Liver (tissue), 9 donors: ENCODE data around the gene FIBCD1. TPM values are rescaled to one million over a fixed set of nuclear protein-coding genes. Genes with fewer than 3 reads are reported as not detected.
"Not testable (repeated sequence)": the region's sequence is repeated elsewhere in the genome, so short reads cannot be mapped to it uniquely, and the experiment has no call there.

Experiments used
- DNase-seq: peaks from one replicate; pipeline ENCODE4 v3.0.0-alpha.2; 2017; ENCODE audit warnings: low spot score
- H3K27ac ChIP-seq, 2 donors: one replicate each; pipeline ENCODE4 v1.7.0; 2013; ENCODE audit warnings: inconsistent platforms in 2 of 2, low read length in 2 of 2, control low read depth in 1 of 2, low read depth in 1 of 2, mild to moderate bottlenecking in 1 of 2
- H3K27me3 ChIP-seq, 4 donors: one replicate each; pipeline versions ENCODE4 v1.6.1 to v1.7.0; 2013; ENCODE audit warnings: low read length in 3 of 4, inconsistent platforms in 1 of 4, mild to moderate bottlenecking in 1 of 4, moderate library complexity in 1 of 4; ENCODE audit not compliant: control insufficient read depth in 4 of 4, insufficient read depth in 4 of 4
- H3K36me3 ChIP-seq, 4 donors: one replicate each; pipeline versions ENCODE4 v1.6.1 to v1.7.0; 2013; ENCODE audit warnings: low read length in 3 of 4, mild to moderate bottlenecking in 3 of 4, low read depth in 1 of 4, moderate library complexity in 1 of 4; ENCODE audit not compliant: control insufficient read depth in 4 of 4, insufficient read depth in 3 of 4
- H3K4me1 ChIP-seq, 4 donors: one replicate each; pipeline versions ENCODE4 v1.6.1 to v1.7.0; 2013; ENCODE audit warnings: low read length in 3 of 4, mild to moderate bottlenecking in 3 of 4, moderate library complexity in 1 of 4; ENCODE audit not compliant: control insufficient read depth in 4 of 4, insufficient read depth in 4 of 4
- H3K4me3 ChIP-seq, 3 donors: one replicate each; pipeline versions ENCODE4 v1.6.1 to v1.7.0; 2013; ENCODE audit warnings: low read length in 3 of 3, control low read depth in 1 of 3, low read depth in 1 of 3, mild to moderate bottlenecking in 1 of 3
- H3K9ac ChIP-seq, 2 donors: one replicate each; pipeline ENCODE4 v1.7.0; 2013; ENCODE audit warnings: low read length in 2 of 2, mild to moderate bottlenecking in 2 of 2, moderate library complexity in 2 of 2, control low read depth in 1 of 2, low read depth in 1 of 2
- H3K9me3 ChIP-seq, 4 donors: one replicate each; pipeline versions ENCODE4 v1.6.1 to v1.7.0; 2013; ENCODE audit warnings: low read length in 3 of 4; ENCODE audit not compliant: control insufficient read depth in 4 of 4
- EGR1 ChIP-seq, 2 donors: IDR thresholded peaks; 2 replicates each; pipeline ENCODE4 v1.6.1; 2016 to 2018; ENCODE audit warnings: antibody characterized with exemption in 2 of 2, low read depth in 2 of 2
- FOXA1 ChIP-seq: IDR thresholded peaks from 2 replicates; pipeline ENCODE4 v1.6.1; 2016; ENCODE audit warnings: antibody characterized with exemption
- FOXA2 ChIP-seq: IDR thresholded peaks from 2 replicates; pipeline ENCODE4 v1.6.1; 2016; ENCODE audit warnings: antibody characterized with exemption
- GABPA ChIP-seq, 2 donors: IDR thresholded peaks in 1 of 2; conservative IDR thresholded peaks in 1 of 2; 2 replicates each; pipeline ENCODE4 v1.6.1; 2016; ENCODE audit warnings: antibody characterized with exemption in 2 of 2, mild to moderate bottlenecking in 1 of 2, moderate library complexity in 1 of 2
- HNF4A ChIP-seq, 2 donors: conservative IDR thresholded peaks; 2 replicates each; pipeline ENCODE4 v1.6.1; 2016; ENCODE audit warnings: antibody characterized with exemption in 2 of 2, mild to moderate bottlenecking in 2 of 2
- HNF4G ChIP-seq: IDR thresholded peaks from 2 replicates; pipeline ENCODE4 v1.6.1; 2016; ENCODE audit warnings: antibody characterized with exemption
- JUND ChIP-seq, 2 donors: IDR thresholded peaks; 2 replicates each; pipeline ENCODE4 v1.6.1; 2016; ENCODE audit warnings: antibody characterized with exemption in 2 of 2
- RAD21 ChIP-seq, 2 donors: IDR thresholded peaks; 2 replicates each; pipeline ENCODE4 v1.6.1; 2016; ENCODE audit warnings: antibody characterized with exemption in 2 of 2, mild to moderate bottlenecking in 2 of 2
- RXRA ChIP-seq, 2 donors: IDR thresholded peaks; 2 replicates each; pipeline ENCODE4 v1.6.1; 2017 to 2018; ENCODE audit warnings: antibody characterized with exemption in 2 of 2, mild to moderate bottlenecking in 1 of 2
- SP1 ChIP-seq: IDR thresholded peaks from 2 replicates; pipeline ENCODE4 v1.6.1; 2018; ENCODE audit warnings: antibody characterized with exemption, mild to moderate bottlenecking
- TAF1 ChIP-seq: conservative IDR thresholded peaks from 2 replicates; pipeline ENCODE4 v1.6.1; 2016; ENCODE audit warnings: antibody characterized with exemption, mild to moderate bottlenecking
- WGBS: extraction: QIAGEN DNeasy Blood & Tissue Kit; methylation state at CpG from one replicate; pipeline ENCODE4 v1.1.7; 2013; 5-methylcytosine and 5-hydroxymethylcytosine counted together
- polyA plus RNA-seq, 2 donors: library from polyadenylated mRNA; stranded (reverse) in 1 of 2; unstranded in 1 of 2; fragments of 200-250 nt in 1 of 2; fragments of >200 nt in 1 of 2; fragmentation: Nextera tagmentation in 1 of 2; extraction: Ambion mirVana in 1 of 2; gene quantifications; one replicate each; pipeline versions ENCODE4 v1.2.1 to v1.2.3, GENCODE V29; 2013 to 2015
- total RNA-seq, 2 donors: library from RNA; depleted of rRNA; stranded (reverse); fragments of >200 nt; gene quantifications; one replicate each; pipeline ENCODE4 v1.2.3, GENCODE V29; 2014
- TF ChIP-seq, protein P1 (sequence below): IDR thresholded peaks from 2 replicates; pipeline ENCODE4 v1.6.1; 2016; ENCODE audit warnings: antibody characterized with exemption
- TF ChIP-seq, protein P2 (sequence below): fragments of 150-350 bp; IDR thresholded peaks from 2 replicates; pipeline ENCODE4 v1.5.1; 2017; ENCODE audit warnings: improper control_type of control experiment, low read depth, low read length; ENCODE audit not compliant: missing input control
- donor health status: healthy.
- donor health status: healthy.
- donor health status: healthy.
- donor health status: healthy.
- donor health status: healthy.

The FIBCD1 gene
- total and polyA plus RNA-seq, 4 donors, result not detected

DNA sequence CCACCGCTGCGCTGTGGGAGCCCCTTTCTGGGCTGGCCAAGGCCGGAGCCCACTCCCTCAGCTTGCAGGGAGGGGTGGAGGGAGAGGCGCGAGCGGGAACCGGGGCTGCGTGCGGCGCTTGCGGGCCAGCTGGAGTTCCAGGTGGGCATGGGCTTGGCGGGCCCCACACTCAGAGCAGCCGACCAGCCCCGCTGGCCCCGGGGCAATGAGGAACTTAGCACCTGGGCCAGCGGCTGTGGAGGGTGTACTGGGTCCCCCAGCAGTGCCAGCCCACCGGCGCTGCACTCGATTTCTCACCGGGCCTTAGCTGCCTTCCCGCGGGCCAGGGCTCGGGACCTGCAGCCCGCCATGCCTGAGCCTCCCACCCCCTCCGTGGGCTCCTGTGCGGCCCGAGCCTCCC, 29.0 kb downstream of the FIBCD1 start:
- not testable (repeated sequence) for H3K9ac ChIP-seq, DNase-seq, H3K27me3 ChIP-seq, H3K9me3 ChIP-seq, H3K36me3 ChIP-seq, H3K27ac ChIP-seq, H3K4me3 ChIP-seq, H3K4me1 ChIP-seq
- WGBS, result 93% methylated on average over 27 of the region's 27 CpGs

DNA sequence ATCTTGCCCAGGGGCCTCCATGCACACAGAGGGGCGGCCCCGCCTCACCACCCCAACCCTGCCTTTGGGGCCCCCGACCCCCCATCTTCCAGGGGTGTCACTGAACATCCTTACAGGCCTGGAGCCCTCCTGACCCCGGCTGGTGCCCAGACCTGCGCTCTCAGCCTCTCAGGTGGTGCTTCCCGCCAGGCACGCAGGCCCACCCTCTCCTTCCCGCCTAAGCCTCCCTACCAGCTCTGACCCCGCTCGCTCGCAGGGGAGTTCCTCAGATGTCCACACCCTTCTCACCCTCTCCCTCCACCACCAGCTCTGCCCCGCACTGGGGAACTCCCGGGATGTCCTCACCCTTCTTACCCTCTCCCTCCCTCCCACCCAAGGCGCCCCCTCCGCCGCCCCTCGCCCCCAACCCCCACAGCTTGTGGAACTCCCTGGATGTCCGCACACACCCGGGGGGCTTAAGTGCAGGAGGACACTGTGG, 30.1 kb downstream of the FIBCD1 start:
- no peaks in the 10 kb centered on the region for H3K36me3 ChIP-seq
- no peak for DNase-seq
- TF ChIP-seq, protein P1, sequence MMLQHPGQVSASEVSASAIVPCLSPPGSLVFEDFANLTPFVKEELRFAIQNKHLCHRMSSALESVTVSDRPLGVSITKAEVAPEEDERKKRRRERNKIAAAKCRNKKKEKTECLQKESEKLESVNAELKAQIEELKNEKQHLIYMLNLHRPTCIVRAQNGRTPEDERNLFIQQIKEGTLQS, result no peak
- TF ChIP-seq JUND (IDR thresholded peaks at IDR 0.05) (no peak), GABPA (IDR thresholded peaks at IDR 0.05 in 1 of 2, conservative IDR thresholded peaks at IDR 0.05 in 1 of 2) (no peak), SP1 (no peak), TAF1 (no peak), EGR1 (IDR thresholded peaks at IDR 0.05; ENCODE audit: low read depth in 2 of 2) (no peak), RAD21 (IDR thresholded peaks at IDR 0.05) (no peak), RXRA (IDR thresholded peaks at IDR 0.05) (no peak)
- TF ChIP-seq, protein P2, sequence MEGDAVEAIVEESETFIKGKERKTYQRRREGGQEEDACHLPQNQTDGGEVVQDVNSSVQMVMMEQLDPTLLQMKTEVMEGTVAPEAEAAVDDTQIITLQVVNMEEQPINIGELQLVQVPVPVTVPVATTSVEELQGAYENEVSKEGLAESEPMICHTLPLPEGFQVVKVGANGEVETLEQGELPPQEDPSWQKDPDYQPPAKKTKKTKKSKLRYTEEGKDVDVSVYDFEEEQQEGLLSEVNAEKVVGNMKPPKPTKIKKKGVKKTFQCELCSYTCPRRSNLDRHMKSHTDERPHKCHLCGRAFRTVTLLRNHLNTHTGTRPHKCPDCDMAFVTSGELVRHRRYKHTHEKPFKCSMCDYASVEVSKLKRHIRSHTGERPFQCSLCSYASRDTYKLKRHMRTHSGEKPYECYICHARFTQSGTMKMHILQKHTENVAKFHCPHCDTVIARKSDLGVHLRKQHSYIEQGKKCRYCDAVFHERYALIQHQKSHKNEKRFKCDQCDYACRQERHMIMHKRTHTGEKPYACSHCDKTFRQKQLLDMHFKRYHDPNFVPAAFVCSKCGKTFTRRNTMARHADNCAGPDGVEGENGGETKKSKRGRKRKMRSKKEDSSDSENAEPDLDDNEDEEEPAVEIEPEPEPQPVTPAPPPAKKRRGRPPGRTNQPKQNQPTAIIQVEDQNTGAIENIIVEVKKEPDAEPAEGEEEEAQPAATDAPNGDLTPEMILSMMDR, result no peak
- H3K9ac ChIP-seq, result no peak overlapping the region
- peaks cover 0 to 8% (median 2%) of the 10 kb centered on the region in 4 donors for H3K27me3 ChIP-seq
- 80% methylated on average over 19 of the region's 19 CpGs for WGBS
- H3K4me3 ChIP-seq, result no peak overlapping the region
- no peaks in the 10 kb centered on the region for H3K4me1 ChIP-seq
- H3K9me3 ChIP-seq, result no peaks in the 10 kb centered on the region
- no peak overlapping the region for H3K27ac ChIP-seq

DNA sequence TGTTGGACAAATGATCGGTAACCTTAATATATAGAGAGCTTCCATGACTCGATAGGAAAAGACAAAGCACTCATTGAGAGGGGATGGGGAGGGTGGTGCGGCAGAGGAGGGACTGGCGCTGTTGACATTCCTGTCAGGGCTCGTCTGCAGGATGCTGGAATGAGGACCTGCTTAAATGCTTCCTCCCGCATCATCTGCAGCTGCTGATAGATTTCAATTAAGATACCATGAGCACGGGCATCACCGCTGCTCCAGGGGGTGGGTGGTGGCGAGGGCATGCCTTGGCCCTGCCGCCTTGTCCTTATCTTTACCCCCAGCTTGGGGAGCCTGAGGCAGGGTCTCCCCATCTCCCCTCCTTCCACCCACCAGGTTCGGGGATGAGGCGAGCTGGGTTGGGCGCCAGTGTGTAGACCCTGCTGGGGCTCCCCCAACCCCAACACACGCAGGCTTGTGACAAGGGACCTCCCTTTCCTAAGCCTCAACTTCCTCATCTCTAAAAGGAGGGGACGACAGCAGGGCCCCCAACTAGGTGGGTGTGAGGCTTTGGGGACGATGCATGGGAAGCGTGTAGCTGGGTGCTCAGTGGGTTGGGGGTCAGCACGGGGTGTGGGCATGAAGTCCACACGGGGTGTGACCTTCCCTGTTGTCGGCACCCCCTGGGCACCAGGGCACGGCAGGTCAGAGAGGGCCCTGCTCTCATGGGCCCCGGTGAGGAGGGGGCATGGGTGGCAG, 30.7 kb downstream of the FIBCD1 start:
- Histone ChIP-seq H3K9me3 (no peaks in the 10 kb centered on the region), H3K4me3 (no peak overlapping the region), H3K36me3 (no peaks in the 10 kb centered on the region), H3K4me1 (no peaks in the 10 kb centered on the region), H3K27ac (no peak overlapping the region), H3K9ac (no peak overlapping the region), H3K27me3 (peaks cover 0 to 8% (median 2%) of the 10 kb centered on the region in 4 donors)
- WGBS, result 61% methylated on average over 22 of the region's 22 CpGs
- TF ChIP-seq, protein P1, result no peak
- TF ChIP-seq GABPA (IDR thresholded peaks at IDR 0.05 in 1 of 2, conservative IDR thresholded peaks at IDR 0.05 in 1 of 2) (no peak), JUND (IDR thresholded peaks at IDR 0.05) (no peak), FOXA1 (no peak), TAF1 (no peak), HNF4G (no peak), SP1 (no peak), FOXA2 (no peak), HNF4A (conservative IDR thresholded peaks at IDR 0.05) (no peak)
- TF ChIP-seq, protein P2, result no peak
- DNase-seq, result no peak
